Left ventricle myocardium inferior (tissue), 1 donor: ENCODE results near the gene PHOX2A. TPM values are rescaled to one million over a fixed set of nuclear protein-coding genes. Genes with fewer than 3 reads are reported as not detected.

Source experiments
- DNase-seq: peaks from one replicate; pipeline ENCODE4 v3.0.0-alpha.2; 2020
- H3K27ac ChIP-seq: fragments of 200-600 bp; replicated peaks from 2 replicates; pipeline ENCODE4 v1.8.0; 2021
- H3K27me3 ChIP-seq: fragments of 200-600 bp; 2 replicates; pipeline ENCODE4 v1.8.0; 2021; ENCODE audit warnings: low read depth
- H3K36me3 ChIP-seq: fragments of 200-600 bp; 2 replicates; pipeline ENCODE4 v1.8.0; 2021
- H3K4me1 ChIP-seq: fragments of 200-600 bp; 2 replicates; pipeline ENCODE4 v1.8.0; 2021
- H3K4me3 ChIP-seq: fragments of 200-600 bp; 2 replicates; pipeline ENCODE4 v1.8.0; 2021; ENCODE audit warnings: mild to moderate bottlenecking, moderate library complexity
- H3K9me3 ChIP-seq: fragments of 200-600 bp; replicated peaks from 2 replicates; pipeline ENCODE4 v1.8.0; 2021
- intact Hi-C: fragments of 100-400 bp; cut with micrococcal nuclease; formaldehyde crosslinking; loops from one replicate; pipeline ENCODE4 v1.11.0; 2022
- total RNA-seq: library from RNA; stranded (reverse); fragmentation: NEBNext Ultra II Directional; extraction: Animal tissue kit (Norgen Biotek cat#: 25700); gene quantifications from one replicate; pipeline ENCODE4 v1.2.1, GENCODE V29; 2021
- TF ChIP-seq, protein P1 (sequence below): fragments of 200-600 bp; IDR thresholded peaks from 2 replicates; pipeline ENCODE4 v1.8.0; 2021; ENCODE audit warnings: antibody characterized with exemption, mild to moderate bottlenecking, borderline replicate concordance
- donor health status: DM: no; HTN: yes; CAD: no; lungs with severe emphysema.

Gene PHOX2A
- total RNA-seq, 1 donor from 2014 or later: not detected

DNA sequence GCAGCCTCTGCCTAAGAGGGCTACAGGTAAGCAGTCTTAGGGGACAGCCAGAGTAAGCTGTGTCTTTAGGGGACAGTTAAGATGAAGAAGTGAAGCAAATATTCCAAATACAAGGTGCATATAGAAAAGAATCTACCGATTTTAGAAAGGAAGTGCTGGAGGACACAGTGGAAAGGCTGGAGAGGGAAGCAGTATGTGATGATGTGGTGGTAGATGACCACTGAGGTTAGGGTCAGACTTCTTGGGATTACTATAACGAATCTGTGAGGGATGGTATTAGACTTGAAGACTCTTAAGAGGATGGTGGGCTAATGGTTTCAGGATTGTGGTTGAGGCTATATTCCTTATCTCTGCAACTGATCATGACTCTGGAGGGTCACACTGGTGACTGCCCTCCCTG is 40.0 kb upstream of the PHOX2A start:
- no peak overlapping the region for H3K27ac ChIP-seq
- H3K9me3 ChIP-seq: no peaks in the 10 kb centered on the region
- no peak for DNase-seq
- no peak overlapping the region for H3K4me3 ChIP-seq
- TF ChIP-seq, protein P1, sequence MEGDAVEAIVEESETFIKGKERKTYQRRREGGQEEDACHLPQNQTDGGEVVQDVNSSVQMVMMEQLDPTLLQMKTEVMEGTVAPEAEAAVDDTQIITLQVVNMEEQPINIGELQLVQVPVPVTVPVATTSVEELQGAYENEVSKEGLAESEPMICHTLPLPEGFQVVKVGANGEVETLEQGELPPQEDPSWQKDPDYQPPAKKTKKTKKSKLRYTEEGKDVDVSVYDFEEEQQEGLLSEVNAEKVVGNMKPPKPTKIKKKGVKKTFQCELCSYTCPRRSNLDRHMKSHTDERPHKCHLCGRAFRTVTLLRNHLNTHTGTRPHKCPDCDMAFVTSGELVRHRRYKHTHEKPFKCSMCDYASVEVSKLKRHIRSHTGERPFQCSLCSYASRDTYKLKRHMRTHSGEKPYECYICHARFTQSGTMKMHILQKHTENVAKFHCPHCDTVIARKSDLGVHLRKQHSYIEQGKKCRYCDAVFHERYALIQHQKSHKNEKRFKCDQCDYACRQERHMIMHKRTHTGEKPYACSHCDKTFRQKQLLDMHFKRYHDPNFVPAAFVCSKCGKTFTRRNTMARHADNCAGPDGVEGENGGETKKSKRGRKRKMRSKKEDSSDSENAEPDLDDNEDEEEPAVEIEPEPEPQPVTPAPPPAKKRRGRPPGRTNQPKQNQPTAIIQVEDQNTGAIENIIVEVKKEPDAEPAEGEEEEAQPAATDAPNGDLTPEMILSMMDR: no peak
- H3K4me1 ChIP-seq: no peaks in the 10 kb centered on the region
- peaks cover 41% of the 10 kb centered on the region for H3K27me3 ChIP-seq
- intact Hi-C loops: no loop called here
- H3K36me3 ChIP-seq: no peaks in the 10 kb centered on the region

DNA sequence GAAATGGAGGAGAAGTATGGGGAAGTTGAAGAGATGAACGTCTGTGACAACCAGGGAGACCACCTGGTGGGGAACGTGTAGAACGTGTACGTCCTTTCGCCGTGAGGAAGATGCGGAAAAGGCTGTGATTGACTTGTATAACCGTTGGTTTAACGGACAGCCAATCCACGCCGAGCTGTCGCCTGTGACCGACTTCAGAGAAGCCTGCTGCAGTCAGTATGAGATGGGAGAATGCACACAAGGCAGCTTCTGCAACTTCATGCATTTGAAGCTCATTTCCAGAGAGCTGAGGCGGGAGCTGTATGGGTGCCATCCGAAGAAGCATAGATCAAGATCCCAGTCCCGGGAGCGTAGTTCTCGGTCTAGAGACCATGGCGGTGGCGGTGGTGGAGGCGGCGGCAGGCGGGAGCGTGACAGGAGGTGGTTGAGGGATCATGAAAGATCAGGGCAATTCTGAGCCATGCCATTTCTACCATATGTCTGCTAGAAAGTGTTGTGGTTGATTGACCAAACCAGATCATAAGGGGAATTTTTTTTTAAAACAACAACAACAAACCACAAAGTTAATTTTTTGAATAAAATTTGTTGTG is 36.8 kb upstream of the PHOX2A start:
- TF ChIP-seq, protein P1: no peak
- H3K27ac ChIP-seq: no peak overlapping the region
- no peak overlapping the region for H3K4me3 ChIP-seq
- no peaks in the 10 kb centered on the region for H3K9me3 ChIP-seq
- H3K4me1 ChIP-seq: no peaks in the 10 kb centered on the region
- intact Hi-C loops: no loop called here
- no peaks in the 10 kb centered on the region for H3K36me3 ChIP-seq
- DNase-seq: no peak
- H3K27me3 ChIP-seq: peaks cover 68% of the 10 kb centered on the region

DNA sequence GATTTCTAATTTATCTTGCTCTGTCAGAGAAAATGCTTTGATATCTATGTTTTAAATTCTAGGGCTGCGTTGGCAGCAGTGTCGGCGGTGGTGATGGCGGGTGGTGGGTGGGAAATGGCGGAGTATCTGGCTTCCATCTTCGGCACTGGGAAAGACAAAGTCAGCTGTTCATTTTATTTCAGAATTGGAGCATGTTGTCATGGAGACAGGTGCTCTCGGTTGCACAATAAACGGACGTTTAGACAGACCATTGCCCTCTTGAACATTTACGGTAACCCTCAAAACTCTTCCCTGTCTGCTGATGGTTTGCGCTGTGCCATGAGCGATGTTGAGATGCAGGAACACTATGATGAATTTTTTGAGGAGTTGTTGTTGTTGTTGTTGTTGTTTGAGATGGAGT is 36.1 kb upstream of the PHOX2A start:
- TF ChIP-seq, protein P1: no peak
- intact Hi-C loops: no loop called here
- Histone ChIP-seq H3K9me3 (no peaks in the 10 kb centered on the region), H3K36me3 (no peaks in the 10 kb centered on the region), H3K27ac (no peak overlapping the region), H3K4me1 (no peaks in the 10 kb centered on the region), H3K4me3 (no peak overlapping the region), H3K27me3 (peaks cover 68% of the 10 kb centered on the region)
- DNase-seq: no peak

DNA sequence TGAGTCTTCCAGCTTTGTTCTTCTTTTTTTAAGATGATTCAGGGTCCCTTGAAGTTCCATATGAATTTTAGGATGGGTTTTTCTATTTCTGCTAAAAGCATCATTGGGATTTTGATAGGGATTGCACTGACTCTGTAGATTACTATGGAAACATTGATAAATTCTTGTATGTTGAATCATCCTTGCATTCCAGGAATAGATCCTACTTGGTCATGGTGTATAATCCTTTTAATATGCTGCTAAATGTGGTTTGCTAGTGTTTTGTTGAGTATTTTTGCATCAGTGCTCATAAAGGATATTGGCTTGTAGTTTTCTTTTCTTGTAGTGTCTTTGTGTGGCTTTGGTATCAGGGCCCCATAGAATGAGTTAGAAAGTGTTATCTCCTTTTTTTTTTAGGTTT is 34.9 kb upstream of the PHOX2A start:
- TF ChIP-seq, protein P1: no peak

DNA sequence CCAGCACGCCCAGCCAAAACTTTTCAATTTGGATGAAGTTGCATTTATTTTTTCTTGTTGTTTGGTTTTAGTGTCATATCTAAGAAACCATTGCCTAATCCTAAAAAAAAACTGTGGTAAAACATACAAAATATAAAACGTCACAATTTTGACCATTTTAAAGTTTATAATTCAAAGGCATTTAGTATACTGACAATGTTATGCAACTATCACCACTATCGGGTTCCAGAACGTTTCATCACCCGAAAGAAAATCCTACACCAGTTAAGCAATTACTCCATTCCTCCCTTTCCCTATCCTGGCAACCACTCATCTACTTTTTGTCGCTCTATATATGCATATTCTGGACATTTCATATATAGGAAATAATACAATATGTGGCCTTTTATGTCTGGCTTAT is 30.5 kb upstream of the PHOX2A start:
- no peak overlapping the region for H3K27ac ChIP-seq
- H3K36me3 ChIP-seq: no peaks in the 10 kb centered on the region
- peaks cover 65% of the 10 kb centered on the region for H3K27me3 ChIP-seq
- no peaks in the 10 kb centered on the region for H3K9me3 ChIP-seq
- DNase-seq: no peak
- intact Hi-C loops: no loop called here
- no peak overlapping the region for H3K4me3 ChIP-seq
- TF ChIP-seq, protein P1: no peak
- no peaks in the 10 kb centered on the region for H3K4me1 ChIP-seq

More for the DNA sequence above, 34.9 kb upstream of the PHOX2A start:
- Histone ChIP-seq H3K4me3 (no peak overlapping the region), H3K27me3 (peaks cover 70% of the 10 kb centered on the region), H3K36me3 (no peaks in the 10 kb centered on the region), H3K27ac (no peak overlapping the region), H3K9me3 (no peaks in the 10 kb centered on the region), H3K4me1 (no peaks in the 10 kb centered on the region)
- DNase-seq: no peak
- intact Hi-C loops: no loop called here
